ENCODE data around the gene SWSAP1.

Gene SWSAP1

DNA sequence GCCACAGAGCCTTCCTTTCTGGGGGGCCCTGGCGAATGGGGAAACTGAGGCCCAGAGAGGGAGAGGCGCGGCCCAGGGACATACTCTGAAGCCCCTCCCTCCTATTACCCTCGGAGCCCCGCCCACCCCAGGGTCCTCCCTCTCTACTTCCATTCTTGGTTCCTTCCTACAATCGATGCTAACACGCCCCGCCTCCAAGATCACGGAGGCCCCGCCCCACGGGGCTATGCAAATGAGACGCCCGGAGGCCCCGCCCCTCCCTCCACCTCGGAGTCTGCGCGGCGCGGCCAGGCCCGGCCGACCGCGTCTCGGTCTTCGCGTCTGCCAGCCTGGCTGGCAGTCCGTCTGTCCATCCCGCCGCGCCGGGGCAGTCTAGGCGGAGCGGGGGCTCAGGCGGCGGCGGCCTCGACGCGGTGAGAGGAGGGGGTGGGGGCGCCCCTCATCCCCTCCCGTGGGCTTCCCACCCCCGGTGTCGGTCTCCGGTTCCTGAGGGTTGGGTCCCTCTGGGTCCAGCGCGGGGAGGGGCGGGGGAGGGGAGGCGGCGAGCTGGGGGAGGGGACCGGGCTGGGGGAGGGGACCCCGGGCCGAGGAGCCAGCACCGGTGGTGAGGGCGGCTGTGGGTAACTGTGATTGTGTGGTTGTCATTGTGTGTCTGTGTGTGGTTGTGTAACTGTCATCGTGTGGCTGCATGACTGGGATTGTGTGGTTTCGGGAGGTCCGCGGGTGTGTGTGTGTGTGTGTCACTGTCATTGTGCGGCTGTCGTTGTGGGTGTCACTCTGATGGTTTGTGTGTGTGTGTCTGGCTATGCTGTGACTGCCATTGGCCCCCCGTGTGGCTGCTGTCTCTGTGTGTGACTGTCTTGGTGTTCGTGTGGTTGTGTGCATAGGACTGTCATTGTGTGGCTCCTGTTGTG, 19.0 kb upstream of the SWSAP1 start, which contains the start of gene PLPPR2:
TSS of gene PLPPR2 (plus strand) at position 273 of the 914 bp plus-strand sequence. CDS start 2,242 bp downstream, outside the sequence.
- DNase-seq, result peak; percentile 93

DNA sequence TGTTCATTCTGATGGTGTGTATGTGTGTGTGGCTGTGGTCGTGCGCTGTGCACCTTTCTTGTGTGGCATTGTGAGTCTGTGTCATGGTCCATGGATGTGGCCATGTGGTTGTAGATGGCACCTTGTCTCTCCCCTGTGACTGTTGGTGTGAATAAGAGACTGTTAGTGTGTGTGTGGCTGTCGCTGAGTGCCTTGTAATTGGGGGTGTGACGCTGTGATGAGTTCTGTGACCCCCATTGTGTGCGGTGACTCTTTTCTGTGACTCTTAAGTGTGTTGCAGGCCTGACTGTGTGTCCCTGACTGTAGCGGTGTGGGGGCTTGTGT, 18.4 kb upstream of the SWSAP1 start:
- no peak for DNase-seq

DNA sequence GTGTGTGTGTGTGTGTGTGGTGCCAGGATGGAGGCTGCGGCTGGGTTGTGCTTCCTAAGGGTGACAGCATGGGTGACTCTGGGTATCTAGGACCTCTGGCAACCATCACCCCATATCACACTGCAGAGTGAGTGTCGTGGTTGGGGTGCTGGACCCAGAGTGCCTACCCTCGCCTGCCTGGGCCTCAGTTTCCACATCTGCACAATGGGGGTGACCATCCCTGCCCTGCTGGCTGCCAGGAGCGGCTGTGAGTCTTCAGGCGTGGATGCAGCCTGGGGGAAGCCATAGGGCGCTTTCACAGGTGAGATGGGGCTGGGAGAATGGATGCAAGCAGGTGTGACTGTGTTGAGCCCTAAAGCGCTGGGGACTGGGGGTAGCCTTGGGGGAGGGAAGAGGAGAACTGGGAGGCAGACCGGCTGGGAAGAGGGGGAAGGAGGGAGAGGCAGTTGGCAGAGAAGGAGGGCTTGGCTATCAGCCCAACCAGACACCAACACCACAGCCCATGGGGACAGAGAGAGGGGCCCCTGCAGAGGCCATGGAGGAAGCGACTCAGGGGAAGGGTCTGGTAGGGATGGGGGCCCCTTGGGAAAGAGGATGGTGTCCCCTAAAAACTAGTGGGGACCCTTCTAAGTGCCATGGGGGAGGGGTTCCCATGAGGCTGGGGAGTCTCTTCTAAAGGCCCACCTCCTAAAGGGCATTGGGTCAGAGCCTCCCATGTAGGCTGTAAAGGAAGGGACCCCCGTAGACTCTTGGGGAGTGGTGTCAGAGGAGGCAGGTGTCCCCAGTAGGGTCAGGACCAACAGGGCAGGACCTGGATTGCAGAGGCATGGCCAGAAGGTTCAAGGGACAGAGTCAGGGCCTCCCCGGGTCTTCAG, 17.6 kb upstream of the SWSAP1 start:
- DNase-seq, result no peak

DNA sequence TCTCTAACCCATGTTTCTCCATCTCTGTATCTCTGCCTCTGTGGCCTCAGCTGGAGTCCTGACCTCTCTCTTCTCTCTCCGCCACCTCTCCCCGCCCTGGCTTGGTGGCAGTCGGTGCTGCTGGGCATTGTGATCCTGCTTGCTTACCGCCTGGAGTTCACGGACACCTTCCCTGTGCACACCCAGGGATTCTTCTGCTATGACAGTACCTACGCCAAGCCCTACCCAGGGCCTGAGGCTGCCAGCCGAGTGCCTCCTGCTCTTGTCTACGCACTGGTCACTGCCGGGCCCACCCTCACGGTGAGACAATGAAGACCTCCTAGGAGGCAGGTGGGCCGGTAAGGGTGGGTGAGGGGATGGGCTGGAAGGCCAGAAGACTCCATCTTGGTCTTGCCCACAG, 15.0 kb upstream of the SWSAP1 start:
- DNase-seq, result no peak

DNA sequence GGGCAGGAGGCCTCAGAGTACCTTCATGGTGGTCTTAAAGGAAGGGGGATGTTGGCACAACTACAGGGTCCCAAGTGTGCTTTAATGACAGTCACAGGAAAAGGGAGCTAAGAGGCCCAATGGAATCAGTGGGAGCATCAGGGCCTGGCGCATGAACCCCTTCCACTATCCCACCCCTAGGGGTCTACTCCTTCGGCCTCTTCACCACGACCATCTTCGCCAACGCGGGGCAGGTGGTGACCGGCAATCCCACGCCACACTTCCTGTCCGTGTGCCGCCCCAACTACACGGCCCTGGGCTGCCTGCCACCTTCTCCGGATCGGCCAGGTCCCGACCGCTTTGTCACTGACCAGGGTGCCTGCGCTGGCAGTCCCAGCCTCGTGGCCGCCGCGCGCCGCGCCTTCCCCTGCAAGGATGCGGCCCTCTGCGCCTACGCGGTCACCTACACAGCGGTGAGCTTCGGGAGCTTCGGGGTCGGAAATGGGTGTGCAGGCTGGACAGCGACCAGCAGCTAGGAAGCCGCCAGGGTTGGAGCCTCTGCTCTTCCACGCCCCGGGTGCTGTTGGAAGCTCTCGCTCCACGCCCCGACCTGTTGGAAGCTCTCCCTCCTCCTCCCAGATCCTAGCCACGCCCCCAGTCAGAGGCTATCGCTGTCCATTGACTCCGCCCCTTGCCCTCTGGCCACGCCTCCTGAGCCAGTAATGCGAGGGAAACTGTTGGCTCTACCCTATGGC, 13.3 kb upstream of the SWSAP1 start:
- DNase-seq, result no peak

DNA sequence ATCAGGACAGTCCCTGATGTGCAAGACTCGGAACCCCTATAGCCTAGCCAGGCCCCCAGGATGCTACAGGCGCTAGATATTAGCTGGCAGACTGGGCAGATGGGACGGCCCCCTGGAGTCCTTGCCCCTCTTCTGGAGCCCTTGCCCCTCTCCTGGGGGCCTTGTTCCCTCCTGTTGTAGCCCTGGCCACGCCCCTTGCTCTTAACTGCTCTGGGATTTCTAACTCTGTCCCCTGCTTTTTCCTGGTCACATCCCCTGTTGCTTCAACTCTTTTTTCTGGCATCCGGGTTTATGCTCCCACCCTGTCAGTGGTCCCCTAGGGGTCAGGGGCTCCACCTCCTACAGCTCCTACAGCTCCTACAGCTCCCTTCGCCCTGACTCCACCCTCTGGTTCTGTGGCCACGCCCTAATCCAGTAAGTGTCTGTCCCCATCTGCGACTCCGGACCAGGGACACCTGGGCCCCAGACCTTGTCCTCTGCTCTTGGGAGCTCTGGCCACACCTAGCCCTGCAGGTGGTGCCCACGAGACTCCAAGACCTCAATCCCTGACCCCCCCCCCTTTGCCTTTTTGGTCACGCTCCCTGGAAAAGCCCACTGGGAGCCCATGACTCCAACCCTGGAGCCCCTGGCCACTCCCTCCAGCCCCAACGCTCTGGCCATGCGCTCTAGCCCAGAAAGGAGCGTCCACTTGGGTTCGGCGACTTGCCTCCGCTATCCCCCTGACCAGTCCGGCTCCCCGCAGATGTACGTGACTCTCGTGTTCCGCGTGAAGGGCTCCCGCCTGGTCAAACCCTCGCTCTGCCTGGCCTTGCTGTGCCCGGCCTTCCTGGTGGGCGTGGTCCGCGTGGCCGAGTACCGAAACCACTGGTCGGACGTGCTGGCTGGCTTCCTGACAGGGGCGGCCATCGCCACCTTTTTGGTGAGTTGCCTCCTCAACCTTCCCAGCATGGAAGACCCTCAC, 12.4 kb upstream of the SWSAP1 start:
- DNase-seq, result no peak

DNA sequence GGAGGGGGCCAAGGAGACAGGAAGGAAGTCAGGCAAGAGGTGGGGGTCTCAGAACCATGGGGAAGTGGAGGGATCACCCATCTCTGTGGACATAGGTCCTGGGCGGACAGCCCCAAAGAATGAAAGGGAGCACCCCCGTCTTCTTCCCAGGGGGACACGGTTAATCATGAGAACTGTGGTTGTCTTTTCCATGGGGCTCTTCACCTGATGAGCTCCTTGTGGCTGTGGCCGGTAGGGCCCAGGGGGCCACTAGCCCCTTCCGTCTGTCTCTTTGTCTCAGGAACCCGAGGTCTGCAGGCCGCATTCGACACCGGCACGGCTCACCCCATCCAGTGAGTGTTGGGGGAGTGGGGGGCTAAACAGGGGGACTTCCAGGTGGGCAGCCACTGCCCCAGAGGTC, 10.6 kb upstream of the SWSAP1 start:
- no peak for DNase-seq

DNA sequence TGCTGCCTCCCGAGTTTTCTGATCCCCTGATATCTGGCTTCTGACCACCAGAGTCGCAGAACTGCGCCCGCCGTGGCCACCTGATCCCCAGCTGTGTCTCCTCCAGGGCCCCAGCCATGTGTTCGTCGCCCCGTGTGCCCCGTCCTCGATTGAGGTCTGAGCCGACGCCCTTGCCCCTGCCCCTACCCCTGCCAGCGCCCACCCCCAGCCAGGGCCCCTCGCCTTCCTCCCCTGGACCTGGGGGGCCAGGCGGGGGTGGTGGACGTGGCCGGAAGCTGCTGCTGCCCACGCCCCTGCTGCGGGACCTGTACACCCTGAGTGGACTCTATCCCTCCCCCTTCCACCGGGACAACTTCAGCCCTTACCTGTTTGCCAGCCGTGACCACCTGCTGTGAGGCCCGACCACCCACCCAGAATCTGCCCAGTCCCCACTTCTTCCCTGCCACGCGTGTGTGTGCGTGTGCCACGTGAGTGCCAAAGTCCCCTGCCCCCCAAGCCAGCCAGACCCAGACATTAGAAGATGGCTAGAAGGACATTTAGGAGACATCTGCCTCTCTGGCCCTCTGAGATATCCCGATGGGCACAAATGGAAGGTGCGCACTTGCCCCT, 10.1 kb upstream of the SWSAP1 start:
- DNase-seq, result no peak

DNA sequence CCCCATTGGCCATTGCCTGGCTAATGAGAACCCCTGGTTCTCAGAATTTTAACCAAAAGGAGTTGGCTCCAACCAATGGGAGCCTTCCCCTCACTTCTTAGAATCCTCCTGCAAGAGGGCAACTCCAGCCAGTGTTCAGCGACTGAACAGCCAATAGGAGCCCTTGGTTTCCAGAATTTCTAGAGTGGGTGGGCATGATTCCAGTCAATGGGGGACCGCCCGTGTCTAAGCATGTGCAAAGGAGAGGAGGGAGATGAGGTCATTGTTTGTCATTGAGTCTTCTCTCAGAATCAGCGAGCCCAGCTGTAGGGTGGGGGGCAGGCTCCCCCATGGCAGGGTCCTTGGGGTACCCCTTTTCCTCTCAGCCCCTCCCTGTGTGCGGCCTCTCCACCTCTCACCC, 9.5 kb upstream of the SWSAP1 start:
- DNase-seq, result no peak

DNA sequence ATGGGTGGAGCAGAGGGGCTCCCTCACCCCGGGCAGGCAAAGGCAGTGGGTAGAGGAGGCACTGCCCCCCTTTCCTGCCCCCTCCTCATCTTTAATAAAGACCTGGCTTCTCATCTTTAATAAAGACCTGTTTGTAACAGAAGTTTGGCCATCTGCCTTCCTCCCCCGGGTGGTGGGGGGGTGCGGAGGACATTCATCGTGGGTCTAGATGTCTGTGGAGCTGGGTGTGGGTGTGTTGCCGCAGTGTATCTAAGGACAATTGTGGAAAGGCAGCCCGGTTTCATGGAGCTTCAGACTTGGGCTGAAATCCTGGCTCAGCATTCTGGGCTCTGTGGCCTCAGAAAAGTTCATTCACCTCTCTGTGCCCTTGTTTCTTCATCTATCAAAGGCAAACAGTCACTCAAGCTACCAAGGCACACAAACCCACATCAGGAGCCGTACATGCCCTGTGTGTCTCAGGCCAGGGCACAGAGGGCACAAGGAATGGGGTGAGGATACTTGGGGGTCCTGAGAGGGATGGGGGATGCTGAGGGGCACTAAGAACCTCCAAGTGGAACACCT, 8.8 kb upstream of the SWSAP1 start:
- DNase-seq, result no peak

DNA sequence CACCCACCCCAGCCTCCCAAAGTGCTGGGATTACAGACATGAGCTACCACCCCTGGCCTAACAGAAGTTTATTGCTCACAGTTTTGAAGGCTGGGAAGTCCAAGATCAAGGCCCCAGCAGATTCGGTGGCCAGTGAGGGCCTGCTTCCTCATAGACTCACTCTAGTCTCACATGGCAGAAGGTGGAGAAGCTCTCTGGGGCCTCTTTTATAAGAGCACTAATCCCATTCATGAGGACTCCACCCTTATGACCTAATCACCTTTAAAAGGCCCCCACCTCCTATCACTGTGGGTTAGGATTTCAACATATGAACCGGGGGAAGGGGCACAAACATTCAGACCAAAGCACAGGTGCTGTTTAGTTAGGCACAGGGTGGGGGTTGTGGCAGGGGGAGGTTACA, 6.9 kb upstream of the SWSAP1 start:
- DNase-seq, result peak; percentile 16

DNA sequence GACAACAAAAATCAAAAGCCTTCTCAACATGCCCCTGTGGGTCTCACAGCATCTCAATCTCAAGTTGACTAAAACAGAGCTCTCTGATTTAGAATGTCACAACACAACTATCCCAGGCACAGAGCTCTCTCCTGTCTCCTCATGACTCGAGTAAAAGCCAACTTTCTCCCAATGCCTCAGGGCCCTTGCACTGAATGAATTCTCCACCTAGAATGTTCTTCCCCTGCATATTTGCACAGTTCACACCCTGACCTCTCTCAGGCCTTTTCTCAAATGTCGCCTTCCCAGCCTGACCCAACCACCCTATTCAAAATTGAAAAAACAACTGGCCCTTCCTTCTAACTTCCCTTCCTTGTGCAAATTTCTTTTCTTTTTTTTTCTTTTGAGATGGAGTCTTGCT, 3.7 kb upstream of the SWSAP1 start:
- DNase-seq, result no peak

DNA sequence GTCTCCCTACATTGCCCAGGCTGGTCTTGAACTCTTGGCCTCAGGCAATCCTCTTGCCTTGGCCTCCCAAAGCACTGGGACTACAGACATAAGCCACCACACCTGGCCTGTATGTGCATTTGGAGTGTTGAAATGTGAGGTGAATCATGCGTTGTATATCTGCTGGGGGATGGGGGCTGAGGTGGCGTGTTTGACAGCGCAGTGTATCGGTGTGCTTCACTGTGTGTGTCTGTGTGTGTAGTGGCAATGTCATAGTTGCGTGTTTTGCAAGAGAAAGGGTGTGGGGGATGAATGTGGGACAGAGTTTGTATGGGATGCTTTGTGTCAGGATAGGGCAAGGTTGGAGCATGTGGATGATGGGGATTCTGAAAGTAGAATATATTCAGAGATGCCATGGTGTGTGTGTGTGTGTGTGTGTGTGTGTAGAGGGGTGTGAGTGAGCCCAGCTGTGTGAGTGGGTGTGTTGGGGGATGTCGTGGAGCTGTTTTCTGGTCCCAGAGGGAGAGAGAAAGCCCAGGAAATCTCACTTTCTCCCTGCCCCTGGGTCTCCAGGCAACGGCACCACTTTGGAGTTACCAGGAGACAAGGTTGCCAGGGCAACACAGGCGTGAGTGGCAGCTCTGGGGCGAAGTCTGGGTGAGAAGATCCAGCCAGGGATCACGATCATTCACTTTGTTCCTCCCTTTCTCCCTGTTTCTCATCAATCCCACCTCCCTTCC, 1.1 kb upstream of the SWSAP1 start:
- DNase-seq, result peak; percentile 73

DNA sequence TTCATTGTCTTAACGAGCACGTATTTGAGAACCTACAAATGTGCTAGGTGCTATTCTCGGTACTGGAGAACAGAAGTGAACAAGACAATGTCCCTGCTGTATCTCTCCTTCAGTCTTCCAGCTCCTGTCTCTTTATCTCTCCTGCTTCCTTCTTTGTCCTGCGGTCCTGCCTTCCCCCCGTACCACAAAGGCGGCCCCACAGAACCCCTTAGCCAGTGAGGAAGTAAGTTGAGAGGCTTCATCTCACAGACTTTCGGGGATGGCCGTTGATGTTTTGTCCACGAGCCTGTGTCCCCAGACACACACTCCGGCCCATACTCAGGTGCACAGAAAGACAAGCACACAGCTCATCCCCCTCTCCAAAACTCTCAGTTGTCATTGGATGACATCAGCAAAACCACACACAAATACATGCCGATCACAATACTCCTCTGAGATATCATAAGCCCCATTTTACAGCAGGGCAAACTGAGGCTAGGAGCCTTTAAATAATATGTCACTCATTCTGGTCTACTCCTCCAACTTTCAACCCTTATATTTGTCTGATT, 507 bp upstream of the SWSAP1 start:
- peak; percentile 81 for DNase-seq

DNA sequence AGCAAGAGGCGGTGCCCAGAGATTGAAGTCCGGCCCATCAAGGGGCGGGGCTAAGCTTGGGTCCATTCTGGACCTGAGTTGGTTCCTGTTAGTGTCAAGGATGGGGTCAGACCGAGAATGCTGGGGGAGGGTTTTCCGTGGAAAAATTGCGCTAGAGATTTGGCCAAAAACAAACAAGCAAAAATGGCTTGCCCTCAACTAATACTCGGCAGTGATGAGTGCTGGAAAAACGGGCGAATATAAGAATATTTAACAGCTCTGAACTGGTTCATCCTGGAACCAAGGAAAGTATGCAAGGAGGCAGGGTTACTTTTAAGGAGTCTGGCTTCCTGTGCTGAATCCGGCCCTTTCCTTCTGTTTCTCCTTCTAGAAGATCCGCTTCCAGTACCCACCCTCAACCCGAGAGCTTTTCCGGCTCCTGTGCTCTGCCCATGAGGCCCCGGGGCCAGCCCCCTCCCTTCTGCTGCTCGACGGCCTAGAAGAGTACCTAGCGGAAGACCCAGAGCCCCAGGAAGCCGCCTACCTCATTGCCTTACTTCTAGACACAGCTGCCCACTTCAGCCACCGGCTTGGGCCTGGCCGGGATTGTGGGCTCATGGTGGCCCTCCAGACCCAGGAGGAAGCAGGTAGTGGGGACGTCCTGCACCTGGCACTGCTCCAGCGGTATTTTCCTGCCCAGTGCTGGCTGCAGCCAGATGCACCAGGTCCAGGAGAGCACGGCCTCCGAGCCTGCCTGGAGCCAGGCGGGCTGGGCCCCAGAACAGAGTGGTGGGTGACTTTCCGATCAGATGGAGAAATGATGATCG, 880 bp downstream of the SWSAP1 start:
- peak; percentile 61 for DNase-seq

DNA sequence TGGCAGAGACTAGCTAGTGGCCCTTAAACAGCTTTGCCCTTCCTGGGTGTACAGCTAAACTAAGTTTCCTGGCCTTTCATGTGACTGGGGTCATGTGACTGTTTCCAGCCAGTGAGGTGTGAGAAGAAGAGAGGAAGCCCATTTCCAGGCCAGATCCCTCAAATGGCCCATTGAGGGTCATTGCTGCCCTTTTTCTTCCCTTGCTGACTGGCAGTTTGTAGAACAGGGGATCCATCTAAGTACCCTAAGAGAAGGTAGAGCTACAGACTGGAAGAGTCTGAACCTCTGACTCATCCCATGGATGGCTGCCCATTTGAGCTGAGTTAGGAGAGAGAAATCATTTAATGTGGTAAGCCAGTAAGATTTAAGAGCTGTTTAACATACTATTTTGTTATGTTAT, 2.8 kb downstream of the SWSAP1 start:
- peak; percentile 65 for DNase-seq

DNA sequence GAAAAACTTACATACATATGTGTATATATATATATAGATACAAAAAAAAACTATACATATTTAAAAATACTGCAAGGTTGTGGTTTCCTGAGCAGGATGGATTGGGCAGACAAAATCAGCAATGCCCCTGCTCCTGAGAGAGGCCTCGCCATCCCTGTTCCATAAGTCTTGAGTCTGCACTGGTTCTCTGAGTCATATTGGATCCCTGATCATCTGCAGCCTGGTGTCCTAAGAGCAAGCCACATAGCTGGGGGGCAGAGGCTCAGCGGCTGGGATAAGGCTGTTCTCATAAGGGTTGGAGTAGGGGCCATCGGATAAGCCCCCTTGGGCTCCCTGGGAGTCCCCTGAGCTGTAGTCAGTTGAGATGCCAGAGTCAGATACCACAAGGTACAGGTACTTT, 3.3 kb downstream of the SWSAP1 start:
- no peak for DNase-seq

DNA sequence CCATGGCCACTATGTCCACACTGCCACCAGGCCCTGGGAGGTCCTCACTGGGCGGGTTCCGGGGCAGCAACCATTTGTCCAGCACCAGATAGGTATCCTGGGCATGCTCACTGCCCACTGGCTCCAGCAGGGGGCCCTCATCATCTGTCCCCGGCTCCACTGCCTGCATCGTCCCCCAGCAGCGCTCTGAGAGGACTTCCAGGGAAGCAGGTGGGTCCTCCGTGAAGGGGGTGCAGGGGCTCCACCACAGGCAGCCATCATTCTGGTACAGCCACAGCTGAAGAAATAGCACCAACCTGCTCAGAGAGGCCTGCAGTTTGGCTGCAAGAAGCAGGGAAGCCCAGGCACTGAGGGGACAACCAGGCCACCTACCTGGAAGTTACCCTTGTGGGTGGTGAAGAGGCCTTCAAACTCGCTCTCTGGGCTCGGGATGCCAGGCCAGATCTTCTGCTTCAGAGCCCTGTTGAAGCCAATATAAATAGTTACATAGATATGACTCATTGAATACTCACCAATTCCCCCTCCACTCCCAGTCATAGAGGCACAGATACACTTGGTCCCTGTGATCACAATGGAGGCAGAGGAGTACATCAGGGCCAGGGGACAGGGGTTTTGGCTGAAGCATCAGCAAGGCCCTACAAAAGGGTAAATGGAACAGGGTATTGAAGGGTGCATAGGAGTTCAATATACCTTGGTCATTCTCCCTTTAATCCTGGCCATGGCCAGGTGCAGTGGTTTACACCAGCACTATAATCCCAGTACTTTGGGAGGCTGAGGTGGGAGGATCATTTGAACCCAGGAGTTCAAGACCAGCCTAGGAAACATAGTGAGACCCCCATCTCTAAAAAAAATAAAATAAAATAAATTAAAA, 4.1 kb downstream of the SWSAP1 start:
- DNase-seq, result peak; percentile 18
